Neural crest cell (in vitro differentiated cells): ENCODE data around the gene NPTX2. TPM values are rescaled to one million over a fixed set of nuclear protein-coding genes. Genes with fewer than 3 reads are reported as not detected.

Experiments used
- DNase-seq: peaks from one replicate; pipeline ENCODE4 v3.0.0; 2021; ENCODE audit warnings: low read depth, mixed read lengths, low spot score
- H3K27ac Mint-ChIP-seq: one replicate; pipeline ENCODE4 v1.8.0; 2021; ENCODE audit warnings: mild to moderate bottlenecking, mixed read lengths; ENCODE audit not compliant: unreplicated experiment
- H3K27me3 Mint-ChIP-seq: 2 replicates; pipeline ENCODE4 v1.8.0; 2021; ENCODE audit warnings: low read depth, mild to moderate bottlenecking, mixed read lengths
- H3K36me3 Mint-ChIP-seq: 2 replicates; pipeline ENCODE4 v1.8.0; 2021; ENCODE audit warnings: low read depth, mild to moderate bottlenecking, mixed read lengths
- H3K4me1 Mint-ChIP-seq: 2 replicates; pipeline ENCODE4 v1.8.0; 2021; ENCODE audit warnings: mixed read lengths
- H3K4me3 Mint-ChIP-seq: one replicate; pipeline ENCODE4 v1.8.0; 2021; ENCODE audit warnings: mild to moderate bottlenecking, mixed read lengths
- H3K9me3 Mint-ChIP-seq: 2 replicates; pipeline ENCODE4 v1.8.0; 2021; ENCODE audit warnings: mixed read lengths
- CTCF ChIP-seq: fragments of 200-600 bp; sonication (generic); conservative IDR thresholded peaks from 2 replicates; pipeline ENCODE4 v1.5.0; 2021; ENCODE audit warnings: antibody characterized with exemption, mild to moderate bottlenecking
- total RNA-seq: library from RNA; stranded (reverse); gene quantifications from 2 replicates; pipeline ENCODE4 v1.2.1, GENCODE V29; 2021

The NPTX2 gene
- total RNA-seq, 1 donor from 2014 or later: 15.9 TPM

- Mint-ChIP-seq H3K4me1 (no peaks in the 10 kb centered on the region), H3K27ac (no peak overlapping the region), H3K4me3 (no peak overlapping the region), H3K36me3 (no peaks in the 10 kb centered on the region), H3K9me3 (no peaks in the 10 kb centered on the region), H3K27me3 (peaks cover 46% of the 10 kb centered on the region)
- no peak for TF ChIP-seq CTCF
- no peak for DNase-seq
These were observed 13.7 kb upstream of the NPTX2 start for GRCh38 chr7:98603399-98603788.

DNA sequence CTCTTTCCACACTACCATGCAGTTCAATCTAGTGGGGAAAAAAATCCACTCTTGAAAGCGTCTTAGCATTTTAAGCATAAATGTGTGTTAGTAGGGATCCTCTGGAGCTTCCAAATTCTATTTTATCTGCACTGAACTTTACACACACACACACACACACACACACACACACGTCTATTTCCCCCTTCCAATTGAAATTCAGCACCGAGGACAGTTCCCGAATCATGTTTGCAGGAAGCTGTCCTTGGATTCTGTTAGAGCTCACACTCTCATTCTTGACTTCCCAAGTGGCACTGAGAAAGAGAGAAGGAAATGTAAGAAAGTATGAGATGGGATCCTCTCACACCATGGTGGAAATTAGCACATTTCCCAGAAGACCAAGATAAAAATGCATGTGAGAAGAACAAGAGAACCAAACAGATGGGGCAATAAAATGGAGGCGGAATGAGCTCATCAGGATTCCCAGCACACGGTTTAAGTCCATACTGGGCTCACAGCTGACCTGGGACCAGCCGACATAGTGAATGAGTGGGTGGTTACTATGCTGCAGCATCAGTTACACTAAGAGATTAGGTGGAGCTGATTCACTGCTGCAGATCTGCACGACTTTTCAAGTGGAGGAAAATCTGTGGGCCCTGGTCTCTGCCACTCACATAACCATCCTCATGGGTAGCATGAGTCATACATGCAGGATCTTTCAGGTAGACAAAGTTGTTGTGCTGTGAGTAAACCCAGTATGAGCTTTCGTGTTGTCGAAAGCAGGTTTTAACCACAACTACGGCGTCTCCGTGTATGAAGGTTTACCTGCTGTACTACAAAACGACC, 3.3 kb upstream of the NPTX2 start:
- Mint-ChIP-seq H3K27ac (no peak overlapping the region), H3K4me3 (no peak overlapping the region), H3K27me3 (peaks cover 86% of the 10 kb centered on the region), H3K36me3 (no peaks in the 10 kb centered on the region), H3K4me1 (peaks cover 9% of the 10 kb centered on the region), H3K9me3 (no peaks in the 10 kb centered on the region)
- TF ChIP-seq CTCF: no peak
- DNase-seq: peak; percentile 59

DNA sequence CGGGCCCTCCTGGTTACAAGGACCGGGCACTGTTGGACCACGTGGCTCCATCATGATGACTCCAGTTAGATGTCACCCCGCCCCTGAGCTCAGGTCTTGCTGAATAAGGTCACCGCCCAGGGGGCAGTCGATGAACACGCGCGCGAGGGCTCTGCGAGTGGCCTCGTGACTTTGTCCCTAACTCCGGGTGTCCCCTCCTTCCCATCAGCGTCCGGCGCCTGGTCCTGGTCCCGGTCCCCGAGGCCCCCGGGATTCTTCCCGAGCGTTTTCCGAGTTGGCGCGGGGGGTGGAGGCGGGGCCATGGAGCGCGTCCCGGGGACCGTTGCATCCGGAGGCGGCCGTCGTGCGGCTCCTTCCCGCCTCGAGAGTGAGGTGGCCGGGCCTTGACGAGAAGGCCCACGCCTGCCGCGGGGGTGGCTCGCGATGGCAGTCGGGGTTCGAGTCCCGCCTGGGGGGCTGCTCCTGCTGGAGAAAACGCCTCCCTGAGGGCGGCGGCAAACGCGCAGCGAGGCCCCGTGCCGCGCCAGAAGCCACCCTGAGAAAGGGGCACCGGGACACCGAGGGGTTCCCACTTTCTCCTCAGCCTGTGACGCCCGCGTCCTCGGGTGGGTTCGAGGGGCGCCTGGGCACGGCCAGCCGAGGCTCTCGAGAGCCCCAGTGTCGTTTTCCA, 569 bp upstream of the NPTX2 start:
- Mint-ChIP-seq H3K36me3 (peaks cover 2% of the 10 kb centered on the region), H3K27ac (no peak overlapping the region), H3K4me3 (no peak overlapping the region), H3K9me3 (no peaks in the 10 kb centered on the region), H3K4me1 (peaks cover 27% of the 10 kb centered on the region), H3K27me3 (peaks cover 86% of the 10 kb centered on the region)
- TF ChIP-seq CTCF: no peak
- DNase-seq: no peak

GRCh38 chr7:98617960-98618418, 904 bp downstream of the NPTX2 start:
- Mint-ChIP-seq H3K27ac (no peak overlapping the region), H3K9me3 (no peaks in the 10 kb centered on the region), H3K27me3 (peaks cover 87% of the 10 kb centered on the region), H3K36me3 (peaks cover 2% of the 10 kb centered on the region), H3K4me3 (peak overlapping the region; percentile 84), H3K4me1 (peaks cover 27% of the 10 kb centered on the region)
- no peak for TF ChIP-seq CTCF
- DNase-seq: no peak

DNA sequence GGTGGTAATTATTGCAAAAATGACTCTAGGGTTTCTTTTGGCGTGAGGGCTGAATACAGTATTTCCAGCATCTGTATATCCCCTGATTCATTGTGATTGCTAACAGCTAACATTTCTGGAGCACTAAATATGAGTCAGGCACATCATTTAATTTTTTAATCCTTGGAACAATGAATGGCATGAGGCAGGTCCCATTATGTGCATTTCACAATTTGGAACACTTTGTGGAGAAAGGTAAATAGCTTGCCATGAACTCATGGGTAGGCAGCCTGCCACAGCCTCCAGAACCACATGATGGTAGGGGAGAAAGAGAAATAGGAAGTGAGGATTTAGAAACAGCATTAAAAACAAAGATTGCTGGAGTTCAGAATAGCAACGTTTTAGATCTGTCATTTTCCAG, 1.7 kb downstream of the NPTX2 start:
- no peak for DNase-seq
- Mint-ChIP-seq H3K4me3 (peak overlapping the region; percentile 75), H3K36me3 (peaks cover 2% of the 10 kb centered on the region), H3K27ac (no peak overlapping the region), H3K27me3 (peaks cover 87% of the 10 kb centered on the region), H3K4me1 (peaks cover 27% of the 10 kb centered on the region), H3K9me3 (no peaks in the 10 kb centered on the region)
- no peak for TF ChIP-seq CTCF
